Cardiac fibroblast (primary cell): ENCODE results near the gene ITPR3.

Experiments used
- DNase-seq, 2 donors: peaks; one replicate each; pipeline versions ENCODE4 v3.0.0 to v3.0.0-alpha.2; 2010; ENCODE audit warnings: low read depth in 2 of 2
- H3K4me3 ChIP-seq, 2 donors: replicated peaks in 1 of 2; 1 replicate in 1 of 2; 2 replicates in 1 of 2; pipeline ENCODE4 v1.5.1; 2011; ENCODE audit warnings: low read depth in 2 of 2, low read length in 2 of 2, mild to moderate bottlenecking in 2 of 2, moderate library complexity in 1 of 2
- CTCF ChIP-seq: IDR thresholded peaks from one replicate; pipeline ENCODE4 v1.5.1; 2011; ENCODE audit warnings: low read depth, mild to moderate bottlenecking, low read length, inconsistent platforms

ITPR3 gene

GRCh38 chr6:33607126-33607783 is 13.9 kb upstream of the ITPR3 start:
- H3K4me3 ChIP-seq: no peak overlapping the region
- TF ChIP-seq CTCF: no peak
- DNase-seq: no peak

GRCh38 chr6:33607784-33608161 is 13.3 kb upstream of the ITPR3 start:
- DNase-seq: no peak
- TF ChIP-seq CTCF: peak; percentile 17
- no peak overlapping the region for H3K4me3 ChIP-seq

- H3K4me3 ChIP-seq: no peak overlapping the region
- TF ChIP-seq CTCF: no peak
- no peak for DNase-seq
Measured at GRCh38 chr6:33609019-33609418, 12.1 kb upstream of the ITPR3 start.

GRCh38 chr6:33609528-33609927 is 11.6 kb upstream of the ITPR3 start:
- no peak for TF ChIP-seq CTCF
- peak; percentile 71 to 79 for DNase-seq
- H3K4me3 ChIP-seq: no peak overlapping the region

GRCh38 chr6:33610067-33610466 is 11.1 kb upstream of the ITPR3 start:
- TF ChIP-seq CTCF: no peak
- H3K4me3 ChIP-seq: no peak overlapping the region
- peak; percentile 45 to 70 for DNase-seq

GRCh38 chr6:33610779-33611732 is 10.1 kb upstream of the ITPR3 start:
- TF ChIP-seq CTCF: no peak
- DNase-seq: peak in 1 of 2 donors; percentile 48
- H3K4me3 ChIP-seq: no peak overlapping the region
